GM12891 (cell line): Measurements from ENCODE around the gene AHNAK.

ENCODE experiments used
- PAX5 ChIP-seq: IDR thresholded peaks from 2 replicates; pipeline ENCODE4 v1.6.1; 2011; ENCODE audit warnings: low read length, moderate library complexity, mild to moderate bottlenecking; ENCODE audit not compliant: insufficient read depth, severe bottlenecking
- POLR2A ChIP-seq: IDR thresholded peaks from 2 replicates; pipeline ENCODE4 v1.6.1; 2011; ENCODE audit warnings: low read depth, low read length, control low read depth
- POLR2AphosphoS5 ChIP-seq: IDR thresholded peaks from 2 replicates; pipeline ENCODE4 v1.6.1; 2011; ENCODE audit warnings: low read depth, low read length, control low read depth
- TAF1 ChIP-seq: IDR thresholded peaks from 2 replicates; pipeline ENCODE4 v1.6.1; 2011; ENCODE audit warnings: low read depth, low read length, control low read depth

GRCh38 chr11:62471603-62472002 lies 75.0 kb downstream of the AHNAK start:
- no peak for TF ChIP-seq POLR2AphosphoS5
- TF ChIP-seq POLR2A: no peak
- no peak for TF ChIP-seq PAX5
- TF ChIP-seq TAF1: no peak
